Psoas muscle (tissue), 8 donors: ENCODE measurements around the gene NR2F6. TPM values are rescaled to one million over a fixed set of nuclear protein-coding genes. Genes with fewer than 3 reads are reported as not detected.
"Not testable (repeated sequence)": the region's sequence is repeated elsewhere in the genome, so short reads cannot be mapped to it uniquely, and the experiment has no call there.

Source experiments
- ATAC-seq, 4 donors: fragments of 200-7000 bp; cut with Tn5 transposase; one replicate each; pipeline ENCODE4 v1.9.1; 2020; ENCODE audit warnings: moderate library complexity in 3 of 4, mild to moderate bottlenecking in 2 of 4
- DNase-seq, 2 donors: peaks; one replicate each; pipeline ENCODE4 v3.0.0-alpha.2; 2020
- H3K27ac ChIP-seq: fragments of 200-600 bp; one replicate; pipeline ENCODE4 v1.8.0; 2022
- H3K27me3 ChIP-seq, 3 donors: fragments of 200-600 bp in 1 of 3; one replicate each; pipeline versions ENCODE4 v1.6.1 to v1.8.0; 2013 to 2022; ENCODE audit warnings: low read length in 2 of 3, mild to moderate bottlenecking in 2 of 3, moderate library complexity in 1 of 3; ENCODE audit not compliant: insufficient read depth in 3 of 3
- H3K36me3 ChIP-seq, 2 donors: fragments of 200-600 bp in 1 of 2; one replicate each; pipeline versions ENCODE4 v1.6.1 to v1.8.0; 2013 to 2022; ENCODE audit warnings: low read depth in 1 of 2, mild to moderate bottlenecking in 1 of 2, moderate library complexity in 1 of 2; ENCODE audit not compliant: insufficient read depth in 1 of 2
- H3K4me1 ChIP-seq: fragments of 200-600 bp; one replicate; pipeline ENCODE4 v1.8.0; 2022
- H3K4me3 ChIP-seq: fragments of 200-600 bp; one replicate; pipeline ENCODE4 v1.8.0; 2022; ENCODE audit warnings: mild to moderate bottlenecking
- H3K9me3 ChIP-seq: fragments of 200-600 bp; one replicate; pipeline ENCODE4 v1.8.0; 2022
- WGBS, 3 donors: extraction: QIAGEN DNeasy Blood & Tissue Kit; methylation state at CpG; one replicate each; pipeline versions ENCODE4 v1.1.6 to v1.1.7; 2013; 5-methylcytosine and 5-hydroxymethylcytosine counted together
- intact Hi-C, 2 donors: fragments of 100-400 bp; cut with DNase I; formaldehyde crosslinking; loops; one replicate each; pipeline versions ENCODE4 v1.11.0 to v1.14.2; 2022
- polyA plus RNA-seq, 3 donors: library from polyadenylated mRNA; stranded (reverse); fragments of 200-250 nt; gene quantifications; one replicate each; pipeline ENCODE4 v1.2.3, GENCODE V29; 2013
- total RNA-seq, 4 donors: library from RNA; stranded (reverse); fragmentation: NEBNext Ultra II Directional in 2 of 4; extraction: Animal tissue kit (Norgen Biotek cat#: 25700) in 2 of 4; gene quantifications; one replicate each; pipeline versions ENCODE4 v1.2.1 to v1.2.4, GENCODE V29; 2021 to 2023
- TF ChIP-seq, protein P1 (sequence below): fragments of 200-600 bp; IDR thresholded peaks from one replicate; pipeline ENCODE4 v1.8.0; 2022; ENCODE audit warnings: antibody characterized with exemption
- donor health status: healthy with polysubstance abuse.
- donor health status: DM: no; HTN: no; CAD: no; lungs with moderate emphysema.
- donor health status: Bipolar disorder and iron deficiency.
- donor health status: healthy.
- donor health status: DM: yes; HTN: yes; CAD: no.
- donor health status: DM: no; HTN: no; CAD: no.
- donor health status: DM: no; HTN: no; CAD: no.
- donor health status: DM: yes; HTN: yes; CAD: no.

The NR2F6 gene
- total and polyA plus RNA-seq, 7 donors = 21.1 to 56.7 (median 40.4) TPM

DNA sequence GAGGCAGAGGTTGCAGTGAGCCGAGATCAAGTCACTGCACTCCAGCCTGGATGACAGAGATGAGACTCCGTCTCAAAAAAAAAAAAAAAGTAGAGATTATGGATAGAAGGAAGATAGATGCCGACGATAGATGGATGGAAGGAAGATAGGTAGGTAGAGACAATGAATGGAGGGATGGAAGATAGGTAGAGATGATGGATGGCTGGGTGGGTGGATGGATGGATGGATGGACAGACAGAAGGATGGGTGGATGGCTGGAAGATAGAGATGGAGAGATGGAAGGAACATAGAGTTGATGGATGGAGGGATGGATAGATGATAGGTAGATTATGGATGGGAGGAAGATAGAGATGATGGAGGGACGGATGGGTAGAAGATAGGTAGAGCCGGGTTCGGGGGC lies 49.1 kb downstream of the NR2F6 start:
- 96 to 98% (median 98%) methylated on average over 7 of the region's 7 CpGs for WGBS, 3 donors
- intact Hi-C loops = no loop called here

DNA sequence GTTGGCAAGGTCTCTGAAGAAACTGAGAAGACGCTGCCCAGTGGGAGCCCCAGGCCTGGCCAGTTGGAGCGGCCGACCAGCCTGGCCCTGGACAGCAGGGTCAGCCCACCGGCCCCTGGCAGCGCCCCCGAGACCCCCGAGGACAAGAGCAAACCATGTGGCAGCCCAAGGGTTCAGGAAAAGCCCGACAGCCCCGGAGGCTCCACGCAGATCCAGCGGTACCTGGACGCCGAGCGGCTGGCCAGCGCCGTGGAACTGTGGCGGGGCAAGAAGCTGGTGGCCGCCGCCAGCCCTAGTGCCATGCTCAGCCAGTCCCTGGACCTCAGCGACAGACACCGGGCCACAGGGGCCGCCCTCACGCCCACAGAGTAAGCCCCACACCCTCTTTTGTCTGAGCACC lies 50.6 kb downstream of the NR2F6 start:
- ATAC-seq (no peak), DNase-seq (no peak)
- Histone ChIP-seq H3K9me3 (no peaks in the 10 kb centered on the region), H3K27me3 (no peaks in the 10 kb centered on the region), H3K4me1 (no peaks in the 10 kb centered on the region), H3K4me3 (no peak overlapping the region), H3K36me3 (peaks cover 0 to 81% of the 10 kb centered on the region in 2 donors), H3K27ac (no peak overlapping the region)
- TF ChIP-seq, protein P1, sequence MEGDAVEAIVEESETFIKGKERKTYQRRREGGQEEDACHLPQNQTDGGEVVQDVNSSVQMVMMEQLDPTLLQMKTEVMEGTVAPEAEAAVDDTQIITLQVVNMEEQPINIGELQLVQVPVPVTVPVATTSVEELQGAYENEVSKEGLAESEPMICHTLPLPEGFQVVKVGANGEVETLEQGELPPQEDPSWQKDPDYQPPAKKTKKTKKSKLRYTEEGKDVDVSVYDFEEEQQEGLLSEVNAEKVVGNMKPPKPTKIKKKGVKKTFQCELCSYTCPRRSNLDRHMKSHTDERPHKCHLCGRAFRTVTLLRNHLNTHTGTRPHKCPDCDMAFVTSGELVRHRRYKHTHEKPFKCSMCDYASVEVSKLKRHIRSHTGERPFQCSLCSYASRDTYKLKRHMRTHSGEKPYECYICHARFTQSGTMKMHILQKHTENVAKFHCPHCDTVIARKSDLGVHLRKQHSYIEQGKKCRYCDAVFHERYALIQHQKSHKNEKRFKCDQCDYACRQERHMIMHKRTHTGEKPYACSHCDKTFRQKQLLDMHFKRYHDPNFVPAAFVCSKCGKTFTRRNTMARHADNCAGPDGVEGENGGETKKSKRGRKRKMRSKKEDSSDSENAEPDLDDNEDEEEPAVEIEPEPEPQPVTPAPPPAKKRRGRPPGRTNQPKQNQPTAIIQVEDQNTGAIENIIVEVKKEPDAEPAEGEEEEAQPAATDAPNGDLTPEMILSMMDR = no peak
- WGBS, 3 donors = 97 to 98% (median 98%) methylated on average over 14 to 23 of the region's 23 CpGs
- intact Hi-C loops = no loop called here

More for the DNA sequence above, 49.1 kb downstream of the NR2F6 start:
- Histone ChIP-seq H3K4me1 (no peaks in the 10 kb centered on the region), H3K9me3 (no peaks in the 10 kb centered on the region), H3K27me3 (no peaks in the 10 kb centered on the region), H3K27ac (no peak overlapping the region), H3K4me3 (no peak overlapping the region), H3K36me3 (peaks cover 0 to 81% of the 10 kb centered on the region in 2 donors)
- DNase-seq = no peak
- TF ChIP-seq, protein P1 = no peak
- ATAC-seq = no peak

DNA sequence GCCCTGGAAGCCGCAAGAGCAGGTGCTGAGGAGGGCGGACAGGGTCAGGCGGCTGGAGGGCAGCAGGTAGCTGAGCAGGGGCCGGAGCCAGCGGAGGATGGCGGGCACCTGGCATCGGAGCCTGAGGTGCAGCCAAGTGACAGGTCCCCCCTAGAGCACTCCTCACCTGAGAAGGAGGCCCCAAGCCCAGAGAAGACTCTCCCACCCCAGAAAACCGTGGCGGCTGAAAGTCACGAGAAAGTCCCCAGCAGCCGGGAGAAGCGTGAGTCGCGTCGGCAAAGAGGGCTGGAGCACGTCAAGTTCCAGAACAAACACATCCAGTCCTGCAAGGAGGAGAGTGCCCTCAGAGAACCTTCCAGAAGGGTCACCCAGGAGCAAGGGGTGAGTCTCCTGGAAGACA lies 51.1 kb downstream of the NR2F6 start:
- Histone ChIP-seq H3K4me1 (no peaks in the 10 kb centered on the region), H3K4me3 (no peak overlapping the region), H3K9me3 (no peaks in the 10 kb centered on the region), H3K27me3 (no peaks in the 10 kb centered on the region), H3K36me3 (peaks cover 0 to 79% of the 10 kb centered on the region in 2 donors), H3K27ac (no peak overlapping the region)
- intact Hi-C loops = no loop called here
- TF ChIP-seq, protein P1 = no peak
- DNase-seq = no peak
- no peak for ATAC-seq
- WGBS, 3 donors = 96 to 98% (median 97%) methylated on average over 15 to 16 of the region's 16 CpGs

DNA sequence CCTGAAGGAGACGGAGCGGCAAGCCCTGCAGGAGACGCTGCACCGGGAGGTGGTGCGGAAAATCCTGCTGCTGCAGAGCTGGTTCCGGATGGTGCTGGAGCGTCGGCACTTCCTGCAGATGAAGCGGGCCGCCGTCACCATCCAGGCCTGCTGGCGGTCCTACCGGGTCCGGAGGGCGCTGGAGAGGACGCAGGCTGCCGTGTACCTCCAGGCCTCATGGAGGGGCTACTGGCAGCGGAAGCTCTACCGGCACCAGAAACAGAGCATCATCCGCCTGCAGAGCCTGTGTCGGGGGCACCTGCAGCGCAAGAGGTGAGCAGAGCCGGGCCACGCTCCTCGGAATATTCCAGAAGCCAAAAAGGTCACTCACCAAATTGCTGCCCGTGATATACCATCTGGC lies 53.0 kb downstream of the NR2F6 start:
- Histone ChIP-seq H3K4me3 (no peak overlapping the region), H3K4me1 (no peaks in the 10 kb centered on the region), H3K27ac (no peak overlapping the region), H3K9me3 (no peaks in the 10 kb centered on the region), H3K27me3 (no peaks in the 10 kb centered on the region), H3K36me3 (peaks cover 0 to 79% of the 10 kb centered on the region in 2 donors)
- TF ChIP-seq, protein P1 = no peak
- intact Hi-C loops = no loop called here
- 97 to 98% (median 97%) methylated on average over 26 of the region's 26 CpGs for WGBS, 3 donors
- ATAC-seq (no peak), DNase-seq (no peak)

DNA sequence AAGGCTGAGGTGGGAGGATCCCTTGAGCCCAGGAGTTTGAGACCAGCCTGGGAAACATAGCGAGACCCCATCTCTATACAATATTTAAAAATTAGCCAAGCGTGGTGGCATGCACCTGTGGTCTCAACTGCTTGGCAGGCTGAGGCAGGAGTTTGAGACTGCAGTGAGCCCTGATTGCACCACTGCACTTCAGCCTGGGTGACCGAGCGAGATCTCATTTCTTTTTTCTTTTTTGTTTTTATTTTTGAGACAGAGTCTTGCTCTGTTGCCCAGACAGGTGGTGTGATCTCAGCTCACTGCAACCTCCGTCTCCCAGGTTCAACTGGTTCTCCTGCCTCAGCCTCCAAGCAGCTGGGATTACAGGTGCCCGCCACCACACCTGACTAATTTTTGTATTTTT lies 54.0 kb downstream of the NR2F6 start:
- 88 to 96% (median 89%) methylated on average over 6 of the region's 6 CpGs for WGBS, 3 donors
- peaks cover 0 to 85% of the 10 kb centered on the region in 2 donors for H3K36me3 ChIP-seq
- H3K4me3 ChIP-seq, DNase-seq, H3K4me1 ChIP-seq, H3K9me3 ChIP-seq, H3K27me3 ChIP-seq, ATAC-seq, intact Hi-C loops, H3K27ac ChIP-seq: not testable (repeated sequence)
